Measurements from ENCODE around the gene IKBKE. TPM values are rescaled to one million over a fixed set of nuclear protein-coding genes. Genes with fewer than 3 reads are reported as not detected.

Gene IKBKE
- total and polyA plus RNA-seq, 2 donors = 17.1 to 23.9 TPM

GRCh38 chr1:206486995-206487788 is 16.9 kb downstream of the IKBKE start:
- peaks cover 70 to 90% of the 10 kb centered on the region in 2 donors for H3K36me3 ChIP-seq (ENCODE audit: control insufficient read depth in 2 of 2, insufficient read depth in 2 of 2, low read length in 1 of 2)
- H3K27ac ChIP-seq (ENCODE audit: low read depth in 1 of 2, low read length in 1 of 2) = no peak overlapping the region
- H3K4me1 ChIP-seq (ENCODE audit: control insufficient read depth in 2 of 2, insufficient read depth in 2 of 2, low read length in 2 of 2) = peaks cover 0 to 7% of the 10 kb centered on the region in 2 donors
- DNase-seq (ENCODE audit: low read depth in 6 of 9, low spot score in 9 of 9) = no peak
- H3K9me3 ChIP-seq (ENCODE audit: control insufficient read depth in 2 of 2, insufficient read depth in 1 of 2, low read length in 1 of 2) = no peaks in the 10 kb centered on the region
- H3K27me3 ChIP-seq (ENCODE audit: control insufficient read depth in 2 of 2, insufficient read depth in 1 of 2, low read length in 1 of 2) = no peaks in the 10 kb centered on the region
- 92% methylated on average over 15 of the region's 15 CpGs for WGBS
- H3K4me3 ChIP-seq (ENCODE audit: low read length in 2 of 2) = no peak overlapping the region

GRCh38 chr1:206487970-206488369 is 17.7 kb downstream of the IKBKE start:
- H3K27ac ChIP-seq (ENCODE audit: low read depth in 1 of 2, low read length in 1 of 2) = no peak overlapping the region
- peaks cover 0 to 7% of the 10 kb centered on the region in 2 donors for H3K4me1 ChIP-seq (ENCODE audit: control insufficient read depth in 2 of 2, insufficient read depth in 2 of 2, low read length in 2 of 2)
- WGBS = 96% methylated on average over 7 of the region's 7 CpGs
- no peak for DNase-seq (ENCODE audit: low read depth in 6 of 9, low spot score in 9 of 9)
- H3K4me3 ChIP-seq (ENCODE audit: low read length in 2 of 2) = no peak overlapping the region
- H3K36me3 ChIP-seq (ENCODE audit: control insufficient read depth in 2 of 2, insufficient read depth in 2 of 2, low read length in 1 of 2) = peaks cover 70 to 90% of the 10 kb centered on the region in 2 donors
- no peaks in the 10 kb centered on the region for H3K27me3 ChIP-seq (ENCODE audit: control insufficient read depth in 2 of 2, insufficient read depth in 1 of 2, low read length in 1 of 2)
- no peaks in the 10 kb centered on the region for H3K9me3 ChIP-seq (ENCODE audit: control insufficient read depth in 2 of 2, insufficient read depth in 1 of 2, low read length in 1 of 2)

- WGBS = 98% methylated on average over 3 of the region's 3 CpGs
- Histone ChIP-seq H3K4me1 (ENCODE audit: control insufficient read depth in 2 of 2, insufficient read depth in 2 of 2, low read length in 2 of 2) (peaks cover 0 to 7% of the 10 kb centered on the region in 2 donors), H3K4me3 (ENCODE audit: low read length in 2 of 2) (no peak overlapping the region), H3K9me3 (ENCODE audit: control insufficient read depth in 2 of 2, insufficient read depth in 1 of 2, low read length in 1 of 2) (no peaks in the 10 kb centered on the region), H3K27ac (ENCODE audit: low read depth in 1 of 2, low read length in 1 of 2) (no peak overlapping the region), H3K27me3 (ENCODE audit: control insufficient read depth in 2 of 2, insufficient read depth in 1 of 2, low read length in 1 of 2) (no peaks in the 10 kb centered on the region), H3K36me3 (ENCODE audit: control insufficient read depth in 2 of 2, insufficient read depth in 2 of 2, low read length in 1 of 2) (peaks cover 71 to 90% of the 10 kb centered on the region in 2 donors)
- no peak for DNase-seq (ENCODE audit: low read depth in 6 of 9, low spot score in 9 of 9)
Observed at GRCh38 chr1:206488466-206488865, 18.2 kb downstream of the IKBKE start.

GRCh38 chr1:206489980-206490770 is 19.9 kb downstream of the IKBKE start:
- Histone ChIP-seq H3K27me3 (ENCODE audit: control insufficient read depth in 2 of 2, insufficient read depth in 1 of 2, low read length in 1 of 2) (no peaks in the 10 kb centered on the region), H3K36me3 (ENCODE audit: control insufficient read depth in 2 of 2, insufficient read depth in 2 of 2, low read length in 1 of 2) (peaks cover 79 to 89% of the 10 kb centered on the region in 2 donors), H3K9me3 (ENCODE audit: control insufficient read depth in 2 of 2, insufficient read depth in 1 of 2, low read length in 1 of 2) (no peaks in the 10 kb centered on the region), H3K4me1 (ENCODE audit: control insufficient read depth in 2 of 2, insufficient read depth in 2 of 2, low read length in 2 of 2) (peaks cover 0 to 9% of the 10 kb centered on the region in 2 donors), H3K4me3 (ENCODE audit: low read length in 2 of 2) (no peak overlapping the region), H3K27ac (ENCODE audit: low read depth in 1 of 2, low read length in 1 of 2) (no peak overlapping the region)
- WGBS = 91% methylated on average over 22 of the region's 22 CpGs
- DNase-seq (ENCODE audit: low read depth in 6 of 9, low spot score in 9 of 9) = peak in 2 of 9 donors; percentile 62 to 64

GRCh38 chr1:206490771-206491405 is 20.6 kb downstream of the IKBKE start:
- Histone ChIP-seq H3K4me3 (ENCODE audit: low read length in 2 of 2) (no peak overlapping the region), H3K27me3 (ENCODE audit: control insufficient read depth in 2 of 2, insufficient read depth in 1 of 2, low read length in 1 of 2) (no peaks in the 10 kb centered on the region), H3K9me3 (ENCODE audit: control insufficient read depth in 2 of 2, insufficient read depth in 1 of 2, low read length in 1 of 2) (no peaks in the 10 kb centered on the region), H3K36me3 (ENCODE audit: control insufficient read depth in 2 of 2, insufficient read depth in 2 of 2, low read length in 1 of 2) (peaks cover 77 to 89% of the 10 kb centered on the region in 2 donors), H3K4me1 (ENCODE audit: control insufficient read depth in 2 of 2, insufficient read depth in 2 of 2, low read length in 2 of 2) (peaks cover 0 to 13% of the 10 kb centered on the region in 2 donors), H3K27ac (ENCODE audit: low read depth in 1 of 2, low read length in 1 of 2) (no peak overlapping the region)
- no peak for DNase-seq (ENCODE audit: low read depth in 6 of 9, low spot score in 9 of 9)
- 95% methylated on average over 12 of the region's 12 CpGs for WGBS

GRCh38 chr1:206491616-206492015 is 21.3 kb downstream of the IKBKE start:
- Histone ChIP-seq H3K4me3 (ENCODE audit: low read length in 2 of 2) (no peak overlapping the region), H3K9me3 (ENCODE audit: control insufficient read depth in 2 of 2, insufficient read depth in 1 of 2, low read length in 1 of 2) (peaks cover 0 to 5% of the 10 kb centered on the region in 2 donors), H3K4me1 (ENCODE audit: control insufficient read depth in 2 of 2, insufficient read depth in 2 of 2, low read length in 2 of 2) (peaks cover 0 to 19% of the 10 kb centered on the region in 2 donors), H3K27ac (ENCODE audit: low read depth in 1 of 2, low read length in 1 of 2) (no peak overlapping the region), H3K27me3 (ENCODE audit: control insufficient read depth in 2 of 2, insufficient read depth in 1 of 2, low read length in 1 of 2) (no peaks in the 10 kb centered on the region), H3K36me3 (ENCODE audit: control insufficient read depth in 2 of 2, insufficient read depth in 2 of 2, low read length in 1 of 2) (peaks cover 79 to 92% of the 10 kb centered on the region in 2 donors)
- 95% methylated on average over 4 of the region's 4 CpGs for WGBS
- DNase-seq (ENCODE audit: low read depth in 6 of 9, low spot score in 9 of 9) = no peak

- DNase-seq (ENCODE audit: low read depth in 6 of 9, low spot score in 9 of 9) = no peak
Observed at GRCh38 chr1:206492589-206492988, 22.3 kb downstream of the IKBKE start.

GRCh38 chr1:206493279-206493678 is 23.0 kb downstream of the IKBKE start:
- Histone ChIP-seq H3K4me1 (ENCODE audit: control insufficient read depth in 2 of 2, insufficient read depth in 2 of 2, low read length in 2 of 2) (peaks cover 0 to 22% of the 10 kb centered on the region in 2 donors), H3K9me3 (ENCODE audit: control insufficient read depth in 2 of 2, insufficient read depth in 1 of 2, low read length in 1 of 2) (peaks cover 0 to 5% of the 10 kb centered on the region in 2 donors), H3K27me3 (ENCODE audit: control insufficient read depth in 2 of 2, insufficient read depth in 1 of 2, low read length in 1 of 2) (no peaks in the 10 kb centered on the region), H3K4me3 (ENCODE audit: low read length in 2 of 2) (no peak overlapping the region), H3K27ac (ENCODE audit: low read depth in 1 of 2, low read length in 1 of 2) (no peak overlapping the region), H3K36me3 (ENCODE audit: control insufficient read depth in 2 of 2, insufficient read depth in 2 of 2, low read length in 1 of 2) (peaks cover 63 to 93% of the 10 kb centered on the region in 2 donors)
- no peak for DNase-seq (ENCODE audit: low read depth in 6 of 9, low spot score in 9 of 9)
- WGBS = 98% methylated on average over 9 of the region's 9 CpGs

More at GRCh38 chr1:206492589-206492988, 22.3 kb downstream of the IKBKE start:
- no peak overlapping the region for H3K27ac ChIP-seq (ENCODE audit: low read depth in 1 of 2, low read length in 1 of 2)
- peaks cover 0 to 22% of the 10 kb centered on the region in 2 donors for H3K4me1 ChIP-seq (ENCODE audit: control insufficient read depth in 2 of 2, insufficient read depth in 2 of 2, low read length in 2 of 2)
- H3K4me3 ChIP-seq (ENCODE audit: low read length in 2 of 2) = no peak overlapping the region
- WGBS = 98% methylated on average over 10 of the region's 10 CpGs
- H3K27me3 ChIP-seq (ENCODE audit: control insufficient read depth in 2 of 2, insufficient read depth in 1 of 2, low read length in 1 of 2) = no peaks in the 10 kb centered on the region
- H3K36me3 ChIP-seq (ENCODE audit: control insufficient read depth in 2 of 2, insufficient read depth in 2 of 2, low read length in 1 of 2) = peaks cover 70 to 93% of the 10 kb centered on the region in 2 donors
- peaks cover 0 to 5% of the 10 kb centered on the region in 2 donors for H3K9me3 ChIP-seq (ENCODE audit: control insufficient read depth in 2 of 2, insufficient read depth in 1 of 2, low read length in 1 of 2)

Measured in thymus (tissue), 11 donors.